ENCODE results near the gene NTNG1. TPM values are rescaled to one million over a fixed set of nuclear protein-coding genes. Genes with fewer than 3 reads are reported as not detected.
A peak's percentile ranks its signal among the peaks of the same experiment; 100 is the strongest.
"Not testable (repeated sequence)": the region's sequence is repeated elsewhere in the genome, so short reads cannot be mapped to it uniquely, and the experiment has no call there.

Gene NTNG1
- 4.4 and 9.4 TPM in 2 replicates for total RNA-seq (2014; rRNA removed; shearing (Covaris generic))

DNA sequence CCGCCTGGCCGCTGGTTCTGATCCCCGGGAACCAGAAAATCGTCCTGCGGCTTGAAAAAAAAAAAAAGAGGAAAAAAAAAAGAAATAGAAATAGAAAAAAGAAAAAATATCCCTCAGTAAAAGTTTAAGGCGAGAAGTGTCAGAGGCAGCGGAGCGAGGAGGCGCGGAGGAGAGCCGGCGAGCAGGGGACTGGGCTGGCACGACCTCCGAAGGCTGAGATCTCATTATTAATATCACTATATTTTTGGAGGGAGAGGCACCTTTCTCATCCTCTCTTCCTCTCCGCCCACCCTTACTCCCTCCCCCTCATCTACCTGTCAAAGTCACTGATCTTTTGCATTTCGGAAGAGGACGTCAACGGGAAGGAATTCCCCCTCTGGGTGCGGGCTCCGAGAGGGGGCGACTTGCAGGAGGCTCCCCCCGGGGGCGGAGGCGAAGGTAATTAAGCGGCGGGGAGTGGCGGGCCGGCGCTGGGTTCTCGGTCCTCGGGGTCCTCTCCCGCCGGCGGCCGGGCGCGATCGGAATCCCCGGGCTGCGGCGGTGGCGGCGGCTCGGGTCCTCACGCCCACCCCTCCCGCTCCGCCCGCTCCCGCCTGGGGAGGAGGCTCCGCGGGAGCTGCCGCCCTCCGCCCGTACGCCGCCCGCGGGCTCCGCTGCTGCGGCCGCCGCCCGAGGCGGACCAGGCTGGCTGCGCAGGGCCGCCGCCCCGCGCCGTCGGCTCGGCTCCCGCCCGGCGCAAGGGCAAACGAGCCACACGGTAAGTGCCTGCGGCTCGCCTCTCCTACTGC, at the start of gene NTNG1:
Gene NTNG1 (plus strand): TSS at position 337 of the 788 bp plus-strand sequence.
- DNase-seq (ENCODE audit: low spot score), result no peak

DNA sequence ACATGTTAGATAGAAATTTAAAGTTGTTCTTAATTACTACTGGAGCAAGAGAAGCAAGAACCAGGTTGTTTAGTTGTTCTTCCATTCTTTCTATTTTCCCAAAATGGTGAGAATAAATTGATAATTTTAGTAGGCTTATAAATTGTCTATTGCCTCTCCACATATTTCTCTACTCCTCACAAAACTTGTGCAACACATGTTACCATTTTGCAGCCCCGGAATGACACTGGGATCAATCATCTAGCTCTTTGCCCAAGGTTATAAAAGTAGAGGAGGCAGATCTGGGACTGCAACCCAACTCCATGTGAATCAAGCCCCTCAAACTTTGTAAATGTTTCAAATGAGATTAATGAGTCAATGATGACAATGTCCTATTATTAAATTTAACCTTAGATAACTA, 49.4 kb upstream of the NTNG1 start:
- no peak for DNase-seq (ENCODE audit: low spot score)

DNA sequence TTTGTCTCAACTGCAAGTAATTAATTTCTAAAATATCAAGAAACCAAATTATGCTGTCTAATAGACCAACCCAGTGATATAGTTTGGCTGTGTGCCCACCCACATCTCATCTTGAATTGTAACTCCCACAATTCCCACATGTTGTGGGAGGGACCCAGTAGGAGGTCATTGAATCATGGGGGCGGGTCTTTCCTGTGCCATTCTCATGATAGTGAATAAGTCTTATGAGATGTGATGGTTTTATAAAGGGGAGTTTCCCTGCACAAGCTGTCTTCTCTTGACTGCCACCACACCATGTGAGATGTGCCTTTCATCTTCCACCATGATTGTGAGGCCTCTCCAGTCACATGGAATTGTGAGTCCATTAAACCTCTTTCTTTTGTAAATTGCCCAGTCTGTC, 47.4 kb upstream of the NTNG1 start:
- not testable (repeated sequence) for DNase-seq (ENCODE audit: low spot score)

DNA sequence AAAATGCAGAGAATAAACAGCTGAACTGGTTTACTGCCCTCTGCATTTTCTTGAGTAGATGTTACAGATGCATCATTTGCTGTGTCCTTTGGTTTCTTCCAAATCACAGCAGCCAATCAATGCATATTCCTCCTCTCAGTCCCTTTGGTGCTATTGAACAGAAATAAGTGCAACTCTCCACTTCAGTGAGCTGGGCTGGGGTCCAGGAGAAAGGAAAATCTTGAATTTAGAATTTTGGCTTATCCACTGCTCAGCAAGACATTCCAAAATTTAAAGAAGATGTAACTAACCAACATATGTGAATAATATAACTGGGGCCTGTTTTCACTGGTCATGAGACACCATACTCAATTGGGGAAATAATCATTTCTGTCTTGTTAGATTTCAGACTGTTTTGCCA, 45.2 kb upstream of the NTNG1 start:
- no peak for DNase-seq (ENCODE audit: low spot score)

GRCh38 chr1:107096690-107097089, 44.1 kb upstream of the NTNG1 start:
- no peak for DNase-seq (ENCODE audit: low spot score)

DNA sequence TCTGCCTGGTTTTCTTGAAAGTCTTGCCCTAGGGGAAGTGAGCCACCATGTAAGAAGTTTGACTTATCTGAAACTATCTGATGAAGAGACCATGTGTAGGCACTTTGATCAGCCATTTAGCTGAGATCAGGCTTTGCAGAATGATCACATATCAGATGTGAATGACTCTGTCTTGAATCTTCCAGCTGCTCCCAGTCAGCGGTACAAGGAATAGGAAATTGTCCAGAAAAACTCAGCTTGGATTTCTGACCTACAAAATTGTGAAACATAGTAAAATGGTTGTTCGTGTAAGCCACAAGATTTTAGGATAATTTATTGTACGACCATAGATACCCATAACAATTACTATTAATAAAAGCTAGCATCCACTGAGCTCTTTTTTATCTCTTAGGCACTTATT, 41.9 kb upstream of the NTNG1 start:
- no peak for DNase-seq (ENCODE audit: low spot score)

DNA sequence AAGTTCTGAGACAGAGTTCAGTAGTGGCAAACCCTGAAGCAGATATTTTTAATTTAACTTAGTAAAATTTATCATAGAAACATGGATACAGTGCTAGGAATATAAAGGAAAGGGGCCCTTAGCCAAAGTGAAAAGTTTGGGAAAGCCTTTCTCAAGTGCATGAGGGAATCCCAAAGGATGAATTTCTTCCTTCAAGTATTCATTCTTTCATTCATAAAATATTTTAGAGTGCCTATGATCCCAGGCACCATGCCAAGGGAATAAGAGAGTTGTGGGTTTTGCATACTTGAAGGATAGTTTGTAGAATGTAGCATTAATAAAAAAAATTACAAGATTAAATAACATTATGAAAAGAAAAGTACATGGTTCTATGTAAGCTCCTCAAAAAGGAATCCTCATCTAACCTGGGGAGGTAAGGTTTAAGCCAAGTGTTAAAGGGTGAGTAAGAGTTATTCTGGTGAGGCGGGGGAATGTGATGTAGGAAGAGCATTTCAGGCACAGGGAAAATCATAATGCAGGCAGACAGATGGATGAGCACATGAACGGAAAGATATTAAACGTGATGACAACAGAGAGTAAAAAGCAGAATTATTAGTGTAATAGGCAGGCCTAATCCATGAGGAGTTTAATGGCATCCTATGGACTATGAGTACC, 40.4 kb upstream of the NTNG1 start:
- DNase-seq (ENCODE audit: low spot score), result no peak

- DNase-seq (ENCODE audit: low spot score), result no peak
Measured at GRCh38 chr1:107105914-107106313, 34.9 kb upstream of the NTNG1 start.

- no peak for DNase-seq (ENCODE audit: low spot score)
Measured at GRCh38 chr1:107110326-107110725, 30.5 kb upstream of the NTNG1 start.

DNA sequence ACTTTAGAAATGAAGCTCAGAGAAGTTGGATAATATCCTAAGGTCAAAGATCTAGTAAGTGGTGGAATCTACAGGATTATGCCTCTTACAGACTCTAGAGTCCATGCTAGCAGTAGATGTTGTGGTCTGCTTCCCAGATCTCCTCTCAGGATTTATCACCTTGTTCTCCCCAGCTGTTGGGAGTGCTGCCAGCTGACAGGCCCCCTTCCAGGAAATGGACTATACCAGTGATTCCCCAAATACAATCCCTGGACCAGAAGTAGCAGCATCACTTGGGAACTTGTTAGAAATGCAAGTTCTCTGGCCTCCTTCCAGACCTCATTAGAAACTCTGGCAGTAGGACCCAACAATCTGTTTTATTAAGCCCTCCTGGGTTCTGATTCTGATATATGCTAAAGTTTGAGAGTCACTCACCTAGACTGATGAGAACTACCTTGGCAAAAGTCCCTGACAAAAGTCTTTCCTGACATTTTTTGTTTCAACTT, 24.5 kb upstream of the NTNG1 start:
- DNase-seq (ENCODE audit: low spot score), result no peak

GRCh38 chr1:107122225-107122624, 18.6 kb upstream of the NTNG1 start:
- no peak for DNase-seq (ENCODE audit: low spot score)

DNA sequence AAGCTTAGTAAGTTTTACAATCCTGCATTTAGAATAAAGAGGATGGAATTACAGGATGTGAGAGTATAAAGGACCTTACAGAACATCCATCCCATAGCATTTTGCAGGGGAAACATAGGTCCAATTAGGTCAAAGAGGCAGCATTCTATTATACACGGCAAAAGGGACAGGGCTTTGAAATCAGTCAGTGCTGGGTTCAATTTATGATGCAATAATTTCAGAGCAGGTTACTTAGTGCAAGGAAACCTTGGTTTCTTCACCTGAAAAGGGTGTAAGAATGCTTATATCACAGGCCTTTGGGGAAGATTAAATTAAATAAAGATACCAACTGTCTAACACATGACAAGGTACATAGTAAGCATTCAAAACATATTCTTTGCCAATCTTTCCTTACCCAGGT, 17.1 kb upstream of the NTNG1 start:
- DNase-seq (ENCODE audit: low spot score), result no peak

DNA sequence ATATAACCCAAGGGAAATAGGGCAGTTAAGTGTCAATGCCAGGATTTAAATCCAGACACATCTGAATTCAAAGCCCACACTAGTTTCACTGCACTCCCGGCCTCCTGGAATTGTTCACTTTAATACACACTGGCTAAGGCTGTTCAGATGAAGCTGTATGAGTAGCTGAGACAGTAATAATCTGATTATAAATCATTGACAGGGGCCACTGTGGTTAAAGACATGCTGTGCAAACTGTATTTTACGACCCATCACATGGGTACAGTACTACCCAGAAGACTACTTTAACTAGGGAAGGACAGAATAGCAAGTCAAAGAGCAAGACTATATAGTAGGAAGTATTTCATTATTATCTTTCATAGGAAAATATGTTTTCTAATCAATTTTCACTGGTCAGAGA, 16.1 kb upstream of the NTNG1 start:
- no peak for DNase-seq (ENCODE audit: low spot score)

- DNase-seq (ENCODE audit: low spot score), result no peak
Measured at GRCh38 chr1:107132195-107132594, 8.6 kb upstream of the NTNG1 start.

DNA sequence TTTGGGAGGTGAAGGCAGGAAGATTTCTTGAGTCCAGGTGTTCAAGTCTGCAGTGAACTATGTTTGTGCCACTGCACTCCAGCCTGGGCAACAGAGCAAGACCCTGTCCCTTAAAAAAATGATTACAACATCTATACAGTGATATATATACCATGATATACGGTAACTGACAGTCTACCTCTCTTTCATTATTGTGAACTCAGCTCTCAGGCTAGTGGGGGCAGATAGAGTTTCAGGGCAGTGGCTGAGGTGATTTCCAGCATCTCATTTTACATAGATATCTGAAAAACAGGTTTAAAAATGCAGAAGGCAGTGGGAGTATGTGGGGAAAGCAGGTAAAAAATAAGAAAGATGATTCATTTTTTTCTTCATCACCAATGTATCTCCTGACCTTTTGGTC, 8.1 kb upstream of the NTNG1 start:
- DNase-seq (ENCODE audit: low spot score), result no peak

DNA sequence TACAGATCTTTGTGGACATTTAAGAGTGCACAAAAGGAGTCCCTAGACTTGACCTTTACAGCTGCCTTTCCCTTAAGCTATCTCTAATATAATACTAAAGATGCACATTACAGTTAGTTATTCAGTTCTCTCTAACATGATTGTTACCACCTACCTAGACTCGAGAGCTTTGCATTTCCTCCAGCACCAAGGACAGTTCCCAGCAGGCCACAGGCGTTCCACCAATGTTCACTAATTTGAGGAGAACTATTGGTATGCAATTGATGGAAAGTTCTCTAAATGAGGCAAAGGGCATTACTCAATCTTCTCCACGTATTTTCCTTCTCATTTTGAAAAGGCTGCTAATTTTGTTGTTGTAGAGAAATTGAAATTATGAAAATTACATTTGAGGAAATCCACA, 5.4 kb upstream of the NTNG1 start:
- peak; percentile 15 for DNase-seq (ENCODE audit: low spot score)

DNA sequence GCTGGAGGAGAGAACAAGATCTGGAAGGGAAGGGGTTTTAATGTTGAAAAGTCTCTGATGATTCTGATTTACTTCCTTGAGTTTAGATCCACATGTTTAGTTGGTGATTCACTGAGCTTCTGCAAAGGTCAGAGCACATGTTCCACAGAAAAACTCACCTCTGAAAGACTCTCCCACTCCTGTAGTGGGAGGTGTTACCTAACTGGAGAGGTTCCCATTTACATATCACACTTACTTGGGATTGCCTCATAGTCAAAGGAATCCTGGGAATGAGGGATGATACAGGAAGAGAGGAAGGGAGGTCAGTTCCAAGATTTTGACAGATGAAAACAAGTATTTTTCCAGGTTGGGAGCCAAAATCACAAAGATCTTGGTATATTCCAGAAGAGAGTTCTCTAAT, 2.7 kb upstream of the NTNG1 start:
- no peak for DNase-seq (ENCODE audit: low spot score)

GRCh38 chr1:107138767-107139445, 1.9 kb upstream of the NTNG1 start:
- no peak for DNase-seq (ENCODE audit: low spot score)

- peak; percentile 70 for DNase-seq (ENCODE audit: low spot score)
Measured at GRCh38 chr1:107139833-107140702, 771 bp upstream of the NTNG1 start.

- peak; percentile 19 for DNase-seq (ENCODE audit: low spot score)
Measured at GRCh38 chr1:107141491-107142126, 770 bp downstream of the NTNG1 start.

DNA sequence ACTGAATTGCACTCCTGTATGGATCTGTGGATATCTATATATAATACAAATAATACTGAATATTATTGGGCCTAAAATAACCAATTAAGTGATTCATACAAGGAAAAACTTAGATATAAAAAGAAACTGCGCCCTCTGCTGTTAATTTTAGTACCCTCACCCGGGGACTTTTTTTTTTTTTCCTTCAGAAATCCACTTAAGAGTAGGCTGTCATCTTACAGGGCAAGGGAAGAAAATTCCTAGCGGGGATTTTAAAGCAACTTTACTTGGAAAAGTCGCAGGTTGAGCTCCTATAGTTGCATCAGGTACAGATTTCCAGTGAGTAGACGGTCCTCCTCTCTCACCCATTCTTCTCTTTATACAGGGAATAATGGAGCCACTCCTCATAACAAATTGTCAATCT, 1.3 kb downstream of the NTNG1 start:
- no peak for DNase-seq (ENCODE audit: low spot score)
